MCF 10A (cell line): ENCODE data around the gene PPP1R3G. TPM values are rescaled to one million over a fixed set of nuclear protein-coding genes. Genes with fewer than 3 reads are reported as not detected.

Experiments
- BruUV-seq: library from RNA; stranded (reverse); fragments of 400-500 nt; replicated peaks from 2 replicates; lab custom pipeline; 2021; lab: Mats Ljungman, UMichigan
- CTCF ChIA-PET: fragments of 300-600 bp; sonication (Branson Sonifier 250); formaldehyde crosslinking; extraction: SDS; loops from one replicate; lab custom pipeline; 2021; ENCODE audit warnings: antibody characterized with exemption, inconsistent platforms; lab: Yijun Ruan, JAX
- POLR2A ChIA-PET: fragments of 300-600, 350-650 bp; sonication (Branson Sonifier 250); formaldehyde crosslinking; extraction: SDS; loops from one replicate; lab custom pipeline; 2020; ENCODE audit warnings: antibody characterized with exemption, inconsistent platforms; lab: Yijun Ruan, JAX
- DNase-seq: peaks from one replicate; pipeline ENCODE4 v3.0.0-alpha.2; 2018; ENCODE audit not compliant: unreplicated experiment
- H3K27ac Mint-ChIP-seq: one replicate; pipeline ENCODE4 v1.8.0; 2022; ENCODE audit warnings: mild to moderate bottlenecking, low read depth, mixed read lengths; ENCODE audit not compliant: unreplicated experiment
- H3K27me3 Mint-ChIP-seq: one replicate; pipeline ENCODE4 v1.8.0; 2022; ENCODE audit warnings: mixed read lengths; ENCODE audit not compliant: insufficient read depth, unreplicated experiment
- H3K36me3 Mint-ChIP-seq: one replicate; pipeline ENCODE4 v1.8.0; 2022; ENCODE audit warnings: mild to moderate bottlenecking, moderate library complexity, mixed read lengths; ENCODE audit not compliant: insufficient read depth, unreplicated experiment
- H3K4me1 Mint-ChIP-seq: one replicate; pipeline ENCODE4 v1.8.0; 2022; ENCODE audit warnings: mixed read lengths; ENCODE audit not compliant: insufficient read depth, unreplicated experiment
- H3K4me3 Mint-ChIP-seq: one replicate; pipeline ENCODE4 v1.8.0; 2022; ENCODE audit warnings: mild to moderate bottlenecking, moderate library complexity, mixed read lengths; ENCODE audit not compliant: unreplicated experiment
- H3K9me3 Mint-ChIP-seq: one replicate; pipeline ENCODE4 v1.8.0; 2022; ENCODE audit warnings: mixed read lengths; ENCODE audit not compliant: unreplicated experiment
- intact Hi-C: fragments of 100-400 bp; cut with micrococcal nuclease; formaldehyde crosslinking; loops from 2 replicates; pipeline ENCODE4 v1.14.1; 2022
- total RNA-seq: library from RNA; stranded (reverse); gene quantifications from 2 replicates; pipeline ENCODE4 v1.2.3, GENCODE V29; 2022
- TF ChIP-seq, protein P1 (sequence below): fragments of 200-600 bp; IDR thresholded peaks from one replicate; pipeline ENCODE4 v1.8.0; 2022; ENCODE audit warnings: antibody characterized with exemption, mild to moderate bottlenecking; ENCODE audit not compliant: unreplicated experiment

The PPP1R3G gene
- total RNA-seq, 1 experiment from 2014 or later, result 0.07 TPM

DNA sequence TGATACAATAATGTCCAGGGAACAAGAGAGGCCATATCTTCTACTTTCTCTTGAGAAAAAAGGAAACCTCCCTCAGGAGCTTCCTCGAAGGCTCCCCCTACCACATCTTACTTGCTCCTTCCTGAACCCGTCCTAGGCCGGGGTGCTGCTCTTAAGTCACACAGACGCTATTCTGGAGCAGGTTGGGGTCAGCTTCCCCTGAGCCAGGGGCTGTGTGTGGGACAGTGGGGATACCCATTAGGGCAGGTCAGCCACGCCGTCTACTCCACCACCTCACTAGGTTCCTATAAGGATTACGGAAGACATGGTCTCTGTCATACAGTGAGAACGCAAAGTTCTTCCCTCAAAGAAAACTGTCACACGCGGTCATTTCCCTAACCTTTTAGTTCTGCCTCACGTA, 8.2 kb upstream of the PPP1R3G start:
- POLR2A ChIA-PET, result no interaction called here
- Mint-ChIP-seq H3K36me3 (no peaks in the 10 kb centered on the region), H3K27ac (no peak overlapping the region), H3K4me1 (peaks cover 8% of the 10 kb centered on the region), H3K4me3 (no peak overlapping the region), H3K9me3 (peaks cover 4% of the 10 kb centered on the region), H3K27me3 (no peaks in the 10 kb centered on the region)
- DNase-seq, result no peak
- intact Hi-C loops, result no loop called here
- BruUV-seq, result no TSS peak
- CTCF ChIA-PET, result no interaction called here
- TF ChIP-seq, protein P1, sequence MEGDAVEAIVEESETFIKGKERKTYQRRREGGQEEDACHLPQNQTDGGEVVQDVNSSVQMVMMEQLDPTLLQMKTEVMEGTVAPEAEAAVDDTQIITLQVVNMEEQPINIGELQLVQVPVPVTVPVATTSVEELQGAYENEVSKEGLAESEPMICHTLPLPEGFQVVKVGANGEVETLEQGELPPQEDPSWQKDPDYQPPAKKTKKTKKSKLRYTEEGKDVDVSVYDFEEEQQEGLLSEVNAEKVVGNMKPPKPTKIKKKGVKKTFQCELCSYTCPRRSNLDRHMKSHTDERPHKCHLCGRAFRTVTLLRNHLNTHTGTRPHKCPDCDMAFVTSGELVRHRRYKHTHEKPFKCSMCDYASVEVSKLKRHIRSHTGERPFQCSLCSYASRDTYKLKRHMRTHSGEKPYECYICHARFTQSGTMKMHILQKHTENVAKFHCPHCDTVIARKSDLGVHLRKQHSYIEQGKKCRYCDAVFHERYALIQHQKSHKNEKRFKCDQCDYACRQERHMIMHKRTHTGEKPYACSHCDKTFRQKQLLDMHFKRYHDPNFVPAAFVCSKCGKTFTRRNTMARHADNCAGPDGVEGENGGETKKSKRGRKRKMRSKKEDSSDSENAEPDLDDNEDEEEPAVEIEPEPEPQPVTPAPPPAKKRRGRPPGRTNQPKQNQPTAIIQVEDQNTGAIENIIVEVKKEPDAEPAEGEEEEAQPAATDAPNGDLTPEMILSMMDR, result no peak

DNA sequence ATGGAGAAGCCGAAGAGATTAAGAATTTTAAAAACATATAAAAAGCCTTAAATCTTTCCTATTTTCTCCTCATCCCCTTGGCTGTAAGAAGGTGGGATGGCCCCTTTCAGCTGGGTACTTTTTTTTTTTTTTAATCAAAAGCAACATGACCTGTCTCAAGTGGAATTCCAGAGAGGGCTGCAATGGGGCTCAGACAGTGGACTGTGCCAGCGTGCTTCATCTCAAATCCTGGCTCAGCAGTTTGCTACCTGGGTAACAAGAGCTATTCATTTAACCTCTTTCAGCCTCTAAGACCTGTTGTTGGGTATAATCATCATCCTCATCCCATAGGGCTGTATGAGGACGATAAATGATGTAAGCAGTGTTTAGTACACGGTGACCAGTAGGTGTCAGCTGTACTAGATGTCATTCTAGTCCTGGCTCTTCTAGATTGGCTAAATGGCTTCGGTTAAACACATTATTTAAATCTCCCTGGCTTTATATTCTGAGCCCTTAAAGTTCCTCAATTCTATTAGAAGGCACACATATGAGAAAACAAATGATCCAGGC, 6.9 kb upstream of the PPP1R3G start:
- intact Hi-C loops, result no loop called here
- Mint-ChIP-seq H3K27ac (no peak overlapping the region), H3K4me3 (no peak overlapping the region), H3K36me3 (no peaks in the 10 kb centered on the region), H3K4me1 (peaks cover 19% of the 10 kb centered on the region), H3K9me3 (peaks cover 4% of the 10 kb centered on the region), H3K27me3 (no peaks in the 10 kb centered on the region)
- TF ChIP-seq, protein P1, result no peak
- peak; percentile 19 for DNase-seq
- CTCF ChIA-PET, result interaction anchor here (0.6 kb wide), 1 partner anchor 1564 kb away, joined by 3 read pairs; no protein-coding TSS in a partner anchor
- no TSS peak for BruUV-seq
- POLR2A ChIA-PET, result no interaction called here

DNA sequence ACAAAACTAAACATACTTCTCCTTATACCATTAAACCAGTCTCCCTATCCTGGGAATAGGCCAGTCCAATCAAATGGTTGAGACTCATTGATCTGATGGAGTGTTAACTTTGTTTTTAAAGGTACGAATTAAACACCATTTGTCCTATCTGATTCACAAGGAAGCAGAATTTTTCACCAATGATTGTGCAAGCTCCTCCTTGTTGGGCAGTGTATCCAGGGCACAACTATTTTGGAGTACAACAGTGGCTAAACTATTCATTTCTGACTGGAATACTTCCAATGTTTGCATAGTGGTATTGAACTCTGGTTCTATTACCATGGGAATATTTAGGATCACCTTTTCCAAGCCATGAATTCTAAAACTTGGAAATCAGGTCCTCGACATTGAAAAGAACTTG, 5.4 kb upstream of the PPP1R3G start:
- Mint-ChIP-seq H3K9me3 (peaks cover 4% of the 10 kb centered on the region), H3K4me1 (peaks cover 19% of the 10 kb centered on the region), H3K4me3 (no peak overlapping the region), H3K27ac (no peak overlapping the region), H3K36me3 (no peaks in the 10 kb centered on the region), H3K27me3 (no peaks in the 10 kb centered on the region)
- TF ChIP-seq, protein P1, result no peak
- CTCF ChIA-PET, result interaction anchor here (0.7 kb wide), 1 partner anchor 591 kb away, joined by 3 read pairs; no protein-coding TSS in a partner anchor
- no peak for DNase-seq
- POLR2A ChIA-PET, result interaction anchor here (1.6 kb wide), 1 partner anchor 18 kb away, joined by 3 read pairs; no protein-coding TSS in a partner anchor
- intact Hi-C loops, result no loop called here
- BruUV-seq, result no TSS peak

DNA sequence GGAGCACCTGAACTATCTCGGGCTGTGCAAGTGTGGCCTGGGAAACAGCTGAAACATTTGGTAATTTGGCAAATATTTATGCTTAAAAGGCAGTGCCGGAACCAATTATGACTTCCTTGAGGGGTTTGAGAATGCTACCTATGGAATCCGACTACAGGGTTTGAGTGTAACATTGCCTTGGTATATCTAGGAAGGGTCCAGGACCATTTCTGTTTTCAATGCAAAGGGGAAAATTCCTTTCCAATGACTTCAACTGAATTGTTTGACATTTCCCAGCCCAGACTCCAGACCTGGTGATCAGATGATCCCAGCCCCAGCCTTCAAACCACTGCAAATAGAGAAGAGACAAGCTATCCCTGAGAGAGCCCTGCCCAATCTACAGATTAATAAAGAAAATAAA, 4.6 kb upstream of the PPP1R3G start:
- Mint-ChIP-seq H3K27me3 (no peaks in the 10 kb centered on the region), H3K4me1 (peaks cover 19% of the 10 kb centered on the region), H3K4me3 (no peak overlapping the region), H3K36me3 (no peaks in the 10 kb centered on the region), H3K9me3 (no peaks in the 10 kb centered on the region), H3K27ac (no peak overlapping the region)
- TF ChIP-seq, protein P1, result no peak
- ChIA-PET POLR2A (no interaction called here), CTCF (no interaction called here)
- intact Hi-C loops, result no loop called here
- BruUV-seq, result no TSS peak
- no peak for DNase-seq
